ENCODE data around the gene PITPNC1.
"Not testable (repeated sequence)": the region's sequence is repeated elsewhere in the genome, so short reads cannot be mapped to it uniquely, and the experiment has no call there.

Gene PITPNC1

GRCh38 chr17:67427424-67427823 is 50.3 kb downstream of the PITPNC1 start:
- in situ Hi-C loops (cut with MboI; ENCODE audit: low sequenced_read_pairs): no loop called here

GRCh38 chr17:67430515-67430914 is 53.4 kb downstream of the PITPNC1 start:
- in situ Hi-C loops (cut with MboI; ENCODE audit: low sequenced_read_pairs): not testable (repeated sequence)

GRCh38 chr17:67431249-67432015 is 54.4 kb downstream of the PITPNC1 start:
- in situ Hi-C loops (cut with MboI; ENCODE audit: low sequenced_read_pairs): no loop called here

GRCh38 chr17:67433248-67433924 is 56.3 kb downstream of the PITPNC1 start:
- in situ Hi-C loops (cut with MboI; ENCODE audit: low sequenced_read_pairs): no loop called here

GRCh38 chr17:67434061-67434525 is 57.0 kb downstream of the PITPNC1 start:
- in situ Hi-C loops (cut with MboI; ENCODE audit: low sequenced_read_pairs): no loop called here

GRCh38 chr17:67435122-67435521 is 58.0 kb downstream of the PITPNC1 start:
- in situ Hi-C loops (cut with MboI; ENCODE audit: low sequenced_read_pairs): no loop called here

GRCh38 chr17:67435786-67436185 is 58.7 kb downstream of the PITPNC1 start:
- in situ Hi-C loops (cut with MboI; ENCODE audit: low sequenced_read_pairs): no loop called here

GRCh38 chr17:67436233-67436632 is 59.2 kb downstream of the PITPNC1 start:
- in situ Hi-C loops (cut with MboI; ENCODE audit: low sequenced_read_pairs): no loop called here

- in situ Hi-C loops (cut with MboI; ENCODE audit: low sequenced_read_pairs): no loop called here
Observed at GRCh38 chr17:67438667-67439066, 61.6 kb downstream of the PITPNC1 start.

- in situ Hi-C loops (cut with MboI; ENCODE audit: low sequenced_read_pairs): no loop called here
Observed at GRCh38 chr17:67439269-67439668, 62.2 kb downstream of the PITPNC1 start.

- in situ Hi-C loops (cut with MboI; ENCODE audit: low sequenced_read_pairs): no loop called here
Observed at GRCh38 chr17:67440277-67441051, 63.4 kb downstream of the PITPNC1 start.

GRCh38 chr17:67441052-67441895 is 64.2 kb downstream of the PITPNC1 start:
- in situ Hi-C loops (cut with MboI; ENCODE audit: low sequenced_read_pairs): no loop called here

GRCh38 chr17:67441896-67442219 is 64.8 kb downstream of the PITPNC1 start:
- in situ Hi-C loops (cut with MboI; ENCODE audit: low sequenced_read_pairs): no loop called here

- in situ Hi-C loops (cut with MboI; ENCODE audit: low sequenced_read_pairs): no loop called here
Observed at GRCh38 chr17:67442787-67443624, 65.9 kb downstream of the PITPNC1 start.

GRCh38 chr17:67443931-67444595 is 67.0 kb downstream of the PITPNC1 start:
- in situ Hi-C loops (cut with MboI; ENCODE audit: low sequenced_read_pairs): no loop called here

- in situ Hi-C loops (cut with MboI; ENCODE audit: low sequenced_read_pairs): no loop called here
Observed at GRCh38 chr17:67448449-67448848, 71.4 kb downstream of the PITPNC1 start.

GRCh38 chr17:67449065-67449464 is 72.0 kb downstream of the PITPNC1 start:
- in situ Hi-C loops (cut with MboI; ENCODE audit: low sequenced_read_pairs): no loop called here

- in situ Hi-C loops (cut with MboI; ENCODE audit: low sequenced_read_pairs): no loop called here
Observed at GRCh38 chr17:67449845-67450755, 73.0 kb downstream of the PITPNC1 start.
